ENCODE results near the gene RANGAP1. TPM values are rescaled to one million over a fixed set of nuclear protein-coding genes. Genes with fewer than 3 reads are reported as not detected.

Gene RANGAP1
- total RNA-seq, 4 donors from 2014 or later = 21.3 to 28.1 (median 26.2) TPM

DNA sequence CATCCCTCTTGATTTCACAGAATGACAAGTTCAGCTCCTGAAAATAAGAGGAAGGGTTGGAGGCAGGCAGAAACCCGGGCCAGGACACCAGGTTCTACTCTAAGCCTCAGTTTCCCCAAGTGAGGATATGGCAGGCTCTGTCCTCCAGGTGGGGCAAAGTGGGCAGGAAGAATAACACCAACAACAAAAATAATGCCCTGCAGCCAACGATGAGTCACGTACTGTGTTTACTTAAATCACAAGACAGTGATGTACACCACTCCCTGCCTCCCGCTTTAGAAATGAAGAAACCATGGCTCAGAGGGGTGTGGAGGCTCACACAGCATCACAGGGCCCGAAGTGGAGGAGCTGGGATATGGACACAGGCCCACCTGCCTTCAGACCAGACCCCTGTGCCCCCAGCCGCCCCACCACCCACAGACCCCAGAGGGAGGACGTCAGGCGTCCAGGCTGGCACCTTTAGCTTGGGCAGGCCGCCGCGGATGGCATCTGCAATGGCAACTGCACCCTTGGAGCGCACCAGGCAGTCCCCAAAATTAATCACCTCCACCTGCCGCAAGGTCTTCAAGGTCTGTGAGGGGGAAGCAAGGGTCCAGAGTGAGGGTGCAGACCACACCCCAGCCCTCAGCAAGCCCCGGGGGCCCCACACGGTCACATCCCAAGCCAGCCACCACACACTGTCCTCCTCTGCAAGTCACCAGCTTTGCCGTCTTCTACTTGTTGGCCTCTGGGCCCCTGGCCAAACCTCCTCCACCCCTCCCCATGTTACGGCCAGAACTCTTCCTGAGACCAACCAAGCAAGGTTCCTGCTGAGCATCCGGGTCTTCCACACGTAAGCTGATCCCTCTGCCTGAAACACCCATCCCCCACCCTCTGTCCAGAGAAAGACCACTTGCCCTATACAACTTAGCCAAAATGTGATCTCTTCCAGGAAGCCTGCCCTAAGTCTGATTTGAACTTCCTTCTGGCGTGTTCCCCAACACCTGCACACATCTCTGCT, 29.4 kb downstream of the RANGAP1 start:
- TF ChIP-seq EP300 (IDR thresholded peaks at IDR 0.05; ENCODE audit: low read depth) = no peak
- TF ChIP-seq, protein P1, sequence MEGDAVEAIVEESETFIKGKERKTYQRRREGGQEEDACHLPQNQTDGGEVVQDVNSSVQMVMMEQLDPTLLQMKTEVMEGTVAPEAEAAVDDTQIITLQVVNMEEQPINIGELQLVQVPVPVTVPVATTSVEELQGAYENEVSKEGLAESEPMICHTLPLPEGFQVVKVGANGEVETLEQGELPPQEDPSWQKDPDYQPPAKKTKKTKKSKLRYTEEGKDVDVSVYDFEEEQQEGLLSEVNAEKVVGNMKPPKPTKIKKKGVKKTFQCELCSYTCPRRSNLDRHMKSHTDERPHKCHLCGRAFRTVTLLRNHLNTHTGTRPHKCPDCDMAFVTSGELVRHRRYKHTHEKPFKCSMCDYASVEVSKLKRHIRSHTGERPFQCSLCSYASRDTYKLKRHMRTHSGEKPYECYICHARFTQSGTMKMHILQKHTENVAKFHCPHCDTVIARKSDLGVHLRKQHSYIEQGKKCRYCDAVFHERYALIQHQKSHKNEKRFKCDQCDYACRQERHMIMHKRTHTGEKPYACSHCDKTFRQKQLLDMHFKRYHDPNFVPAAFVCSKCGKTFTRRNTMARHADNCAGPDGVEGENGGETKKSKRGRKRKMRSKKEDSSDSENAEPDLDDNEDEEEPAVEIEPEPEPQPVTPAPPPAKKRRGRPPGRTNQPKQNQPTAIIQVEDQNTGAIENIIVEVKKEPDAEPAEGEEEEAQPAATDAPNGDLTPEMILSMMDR (IDR thresholded peaks at IDR 0.05) = no peak
- Histone ChIP-seq H3K36me3 (peaks cover 0 to 58% (median 18%) of the 10 kb centered on the region in 4 donors), H3K9me3 (no peaks in the 10 kb centered on the region), H3K27me3 (no peaks in the 10 kb centered on the region), H3K4me3 (no peak overlapping the region), H3K27ac (no peak overlapping the region), H3K4me1 (no peaks in the 10 kb centered on the region)
- in situ Hi-C loops (cut with MboI; ENCODE audit: low pct_ligation_motif_present in 1 of 4, low pct_unique_long_range_greater_than_20kb in 1 of 4, low sequenced_read_pairs in 3 of 4) (no loop called here), intact Hi-C loops (cut with DNase I; ENCODE audit: low total_unique reads) (no loop called here)
- no peak for DNase-seq
- WGBS, 2 donors (ENCODE audit: low coverage in 1 of 2) = 79 to 80% methylated on average over 1 to 14 of the region's 20 CpGs

DNA sequence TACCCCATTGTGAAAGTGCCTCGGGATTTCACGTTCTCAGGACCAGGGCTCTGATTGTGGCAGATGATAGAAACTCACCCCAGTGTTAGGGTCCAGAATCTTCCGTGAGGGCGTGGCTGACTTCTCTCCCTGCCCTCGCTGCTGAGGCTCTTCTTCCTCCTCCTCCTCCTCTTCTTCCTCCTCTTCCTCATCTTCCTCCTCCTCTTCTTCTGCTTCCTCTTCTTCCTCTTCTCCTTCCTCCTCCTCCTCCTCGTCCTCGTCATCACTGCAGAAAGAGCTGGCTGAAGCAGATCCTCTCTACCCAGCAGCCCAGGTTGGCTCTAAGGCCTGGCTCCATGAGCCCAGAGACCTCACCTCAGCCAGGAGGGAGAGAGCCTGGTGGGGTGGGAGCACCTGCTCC, 31.8 kb downstream of the RANGAP1 start:
- TF ChIP-seq POLR2AphosphoS5 (IDR thresholded peaks at IDR 0.05) = no peak
- no peak for TF ChIP-seq POLR2A (IDR thresholded peaks at IDR 0.05)
- no peak for TF ChIP-seq EP300 (IDR thresholded peaks at IDR 0.05; ENCODE audit: low read depth)
- TF ChIP-seq, protein P1 (IDR thresholded peaks at IDR 0.05) = no peak
- intact Hi-C loops (cut with DNase I; ENCODE audit: low total_unique reads) (no loop called here), in situ Hi-C loops (cut with MboI; ENCODE audit: low pct_ligation_motif_present in 1 of 4, low pct_unique_long_range_greater_than_20kb in 1 of 4, low sequenced_read_pairs in 3 of 4) (no loop called here)
- no peak for DNase-seq
- H3K4me3 ChIP-seq = no peak overlapping the region
- WGBS, 2 donors (ENCODE audit: low coverage in 1 of 2) = 86 to 93% methylated on average over 7 of the region's 7 CpGs
- H3K36me3 ChIP-seq = peaks cover 0 to 58% (median 18%) of the 10 kb centered on the region in 4 donors
- no peaks in the 10 kb centered on the region for H3K9me3 ChIP-seq
- H3K27ac ChIP-seq = no peak overlapping the region
- no peaks in the 10 kb centered on the region for H3K27me3 ChIP-seq
- no peaks in the 10 kb centered on the region for H3K4me1 ChIP-seq

DNA sequence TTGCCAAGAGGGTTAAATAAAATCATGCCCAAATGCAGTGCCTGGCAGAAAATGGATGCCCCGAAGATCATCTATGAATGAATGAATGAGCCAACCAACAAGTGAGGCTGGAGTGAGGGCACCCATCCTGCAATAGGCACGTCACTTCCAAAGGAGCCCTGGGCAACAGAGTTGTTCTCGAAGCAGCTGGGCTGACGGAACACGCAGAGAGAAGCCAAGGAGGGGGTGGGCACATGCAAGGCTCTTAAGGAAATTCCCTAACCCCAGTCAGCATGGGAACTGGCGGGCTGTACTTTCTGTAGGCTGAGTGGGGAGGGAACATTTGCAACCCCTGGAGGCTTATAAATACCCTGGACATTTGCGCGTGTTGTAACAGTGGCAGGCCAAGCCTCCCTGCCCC, 33.6 kb downstream of the RANGAP1 start:
- H3K36me3 ChIP-seq = peaks cover 0 to 56% (median 26%) of the 10 kb centered on the region in 4 donors
- intact Hi-C loops (cut with DNase I; ENCODE audit: low total_unique reads) = no loop called here
- WGBS, 2 donors (ENCODE audit: low coverage in 1 of 2) = 93% methylated on average over 8 of the region's 8 CpGs; no CpG with 5 or more reads in 1 of the 2 donors

DNA sequence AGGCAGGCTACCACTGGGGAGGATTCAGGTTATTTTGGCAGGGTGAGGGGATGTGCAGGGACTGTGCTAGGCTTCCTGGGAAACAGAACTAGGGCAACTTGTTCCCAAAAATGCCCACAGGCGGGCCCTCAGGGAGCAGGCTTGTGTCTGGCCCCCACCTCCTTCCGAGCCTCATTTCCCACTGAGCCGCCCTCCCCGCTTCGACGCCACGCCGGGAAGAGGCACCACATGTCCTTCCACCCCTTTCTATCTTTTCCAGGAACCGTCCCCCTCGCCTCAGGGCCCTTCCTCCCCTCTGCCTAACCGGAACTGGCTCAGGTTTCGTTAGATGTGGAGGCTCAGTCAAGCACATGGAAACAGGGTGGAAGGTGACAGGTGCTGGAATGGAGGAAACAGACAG, 35.9 kb downstream of the RANGAP1 start:
- Histone ChIP-seq H3K9me3 (no peaks in the 10 kb centered on the region), H3K4me1 (no peaks in the 10 kb centered on the region), H3K27ac (no peak overlapping the region), H3K4me3 (no peak overlapping the region), H3K27me3 (no peaks in the 10 kb centered on the region), H3K36me3 (peaks cover 0 to 52% (median 24%) of the 10 kb centered on the region in 4 donors)
- TF ChIP-seq POLR2AphosphoS5 (IDR thresholded peaks at IDR 0.05) (no peak), EP300 (IDR thresholded peaks at IDR 0.05; ENCODE audit: low read depth) (no peak), POLR2A (IDR thresholded peaks at IDR 0.05) (no peak)
- TF ChIP-seq, protein P1 (IDR thresholded peaks at IDR 0.05) = no peak
- in situ Hi-C loops (cut with MboI; ENCODE audit: low pct_ligation_motif_present in 1 of 4, low pct_unique_long_range_greater_than_20kb in 1 of 4, low sequenced_read_pairs in 3 of 4) (no loop called here), intact Hi-C loops (cut with DNase I; ENCODE audit: low total_unique reads) (no loop called here)
- DNase-seq = no peak
- WGBS, 2 donors (ENCODE audit: low coverage in 1 of 2) = 93 to 96% methylated on average over 12 of the region's 12 CpGs

More for the DNA sequence above, 33.6 kb downstream of the RANGAP1 start:
- no peak for DNase-seq
- H3K27me3 ChIP-seq = no peaks in the 10 kb centered on the region
- no peak overlapping the region for H3K4me3 ChIP-seq
- no peaks in the 10 kb centered on the region for H3K4me1 ChIP-seq
- TF ChIP-seq POLR2A (IDR thresholded peaks at IDR 0.05) (no peak), POLR2AphosphoS5 (IDR thresholded peaks at IDR 0.05) (no peak), EP300 (IDR thresholded peaks at IDR 0.05; ENCODE audit: low read depth) (no peak)
- TF ChIP-seq, protein P1 (IDR thresholded peaks at IDR 0.05) = no peak
- H3K9me3 ChIP-seq = no peaks in the 10 kb centered on the region
- in situ Hi-C loops (cut with MboI; ENCODE audit: low pct_ligation_motif_present in 1 of 4, low pct_unique_long_range_greater_than_20kb in 1 of 4, low sequenced_read_pairs in 3 of 4) = no loop called here
- H3K27ac ChIP-seq = no peak overlapping the region

Data from transverse colon (tissue), 4 donors.